HAP-1 (cell line): Measurements from ENCODE around the gene FANCF.

Experiments
- DNase-seq, 2 experiments: peaks; one replicate each; pipeline ENCODE4 v3.0.0-alpha.2; 2016 to 2020; ENCODE audit warnings: low spot score in 2 of 2
- H3K27me3 ChIP-seq: fragments of 250-450 bp; sonication (Bioruptor Pico); 2 replicates; pipeline ENCODE4 v1.5.1; 2020; ENCODE audit warnings: low read depth, mild to moderate bottlenecking, moderate library complexity
- H3K36me3 ChIP-seq: fragments of 250-450 bp; sonication (Bioruptor Pico); replicated peaks from 2 replicates; pipeline ENCODE4 v1.5.1; 2020; ENCODE audit warnings: mild to moderate bottlenecking
- H3K4me1 ChIP-seq: fragments of 250-450 bp; sonication (Bioruptor Pico); 2 replicates; pipeline ENCODE4 v1.5.1; 2020; ENCODE audit warnings: mild to moderate bottlenecking
- H3K4me3 ChIP-seq: fragments of 250-450 bp; sonication (Bioruptor Pico); 2 replicates; pipeline ENCODE4 v1.5.1; 2020; ENCODE audit warnings: mild to moderate bottlenecking, moderate library complexity
- H3K9me3 ChIP-seq: fragments of 250-450 bp; sonication (Bioruptor Pico); 2 replicates; pipeline ENCODE4 v1.5.1; 2020; ENCODE audit warnings: mild to moderate bottlenecking, moderate library complexity
- in situ Hi-C: fragments of 300-500 bp; cut with MboI; formaldehyde crosslinking; loops from 3 replicates; pipeline ENCODE4 v1.14.3; 2020; ENCODE audit warnings: low sequenced_read_pairs, inconsistent platforms, mixed read lengths

The FANCF gene

GRCh38 chr11:22584976-22585375 is 40.6 kb downstream of the FANCF start:
- in situ Hi-C loops = no loop called here
- Histone ChIP-seq H3K4me3 (no peak overlapping the region), H3K36me3 (no peaks in the 10 kb centered on the region), H3K4me1 (no peaks in the 10 kb centered on the region), H3K27me3 (peaks cover 1% of the 10 kb centered on the region; the same call in 1 of the 2 replicates), H3K9me3 (no peaks in the 10 kb centered on the region)
- DNase-seq = no peak

- peaks cover 2% of the 10 kb centered on the region; the same call in 1 of the 2 replicates for H3K27me3 ChIP-seq
- no peak for DNase-seq
- H3K4me1 ChIP-seq = no peaks in the 10 kb centered on the region
- no peaks in the 10 kb centered on the region for H3K36me3 ChIP-seq
- H3K4me3 ChIP-seq = no peak overlapping the region
- in situ Hi-C loops = no loop called here
- H3K9me3 ChIP-seq = no peaks in the 10 kb centered on the region
These were observed 41.6 kb downstream of the FANCF start for GRCh38 chr11:22583963-22584492.

GRCh38 chr11:22582151-22582410 is 43.5 kb downstream of the FANCF start:
- no peak overlapping the region for H3K4me3 ChIP-seq
- H3K36me3 ChIP-seq = no peaks in the 10 kb centered on the region
- no peak for DNase-seq
- no peaks in the 10 kb centered on the region for H3K9me3 ChIP-seq
- no peaks in the 10 kb centered on the region for H3K4me1 ChIP-seq
- in situ Hi-C loops = no loop called here
- peaks cover 2% of the 10 kb centered on the region; the same call in 1 of the 2 replicates for H3K27me3 ChIP-seq

- Histone ChIP-seq H3K27me3 (peaks cover 2% of the 10 kb centered on the region; the same call in 1 of the 2 replicates), H3K4me3 (no peak overlapping the region), H3K36me3 (no peaks in the 10 kb centered on the region), H3K9me3 (no peaks in the 10 kb centered on the region), H3K4me1 (no peaks in the 10 kb centered on the region)
- in situ Hi-C loops = no loop called here
- no peak for DNase-seq
These were observed 44.1 kb downstream of the FANCF start for GRCh38 chr11:22581354-22582150.

GRCh38 chr11:22577854-22578253 is 47.8 kb downstream of the FANCF start:
- H3K4me3 ChIP-seq = no peak overlapping the region
- in situ Hi-C loops = no loop called here
- H3K36me3 ChIP-seq = no peaks in the 10 kb centered on the region
- H3K9me3 ChIP-seq = no peaks in the 10 kb centered on the region
- H3K4me1 ChIP-seq = no peaks in the 10 kb centered on the region
- H3K27me3 ChIP-seq = peaks cover 2% of the 10 kb centered on the region; the same call in 1 of the 2 replicates
- DNase-seq = no peak
